ENCODE measurements around the gene INSYN2B.

The INSYN2B gene

GRCh38 chr5:169914766-169915165 lies 65.5 kb downstream of the INSYN2B start:
- no peak for DNase-seq (ENCODE audit: low read depth)
- no peak overlapping the region for H3K4me3 ChIP-seq (ENCODE audit: low read length)
- no peak for TF ChIP-seq CTCF (IDR thresholded peaks at IDR 0.05; ENCODE audit: insufficient read depth, low read depth, low read length, missing control alignments)

DNA sequence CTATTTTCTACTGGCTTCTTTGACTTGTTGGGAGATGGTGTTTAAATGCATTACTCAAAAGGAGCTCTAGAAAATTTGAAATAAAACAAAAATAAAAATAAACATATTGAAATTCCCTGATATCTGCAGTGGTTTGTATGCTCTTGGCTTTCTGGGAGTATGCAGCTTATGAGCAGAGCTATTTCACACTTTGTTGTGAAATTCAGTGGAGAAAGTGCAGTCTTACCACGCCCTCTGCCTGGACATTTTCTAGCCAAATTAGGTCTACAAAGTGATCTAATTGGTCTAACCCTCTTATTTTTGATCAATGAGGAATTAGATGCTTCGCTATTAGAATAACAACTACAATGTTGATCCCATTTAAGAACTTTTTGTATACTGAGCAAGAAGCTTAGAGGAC lies 66.8 kb downstream of the INSYN2B start:
- DNase-seq (ENCODE audit: low read depth) = no peak
- no peak for TF ChIP-seq CTCF (IDR thresholded peaks at IDR 0.05; ENCODE audit: insufficient read depth, low read depth, low read length, missing control alignments)
- H3K4me3 ChIP-seq (ENCODE audit: low read length) = no peak overlapping the region

DNA sequence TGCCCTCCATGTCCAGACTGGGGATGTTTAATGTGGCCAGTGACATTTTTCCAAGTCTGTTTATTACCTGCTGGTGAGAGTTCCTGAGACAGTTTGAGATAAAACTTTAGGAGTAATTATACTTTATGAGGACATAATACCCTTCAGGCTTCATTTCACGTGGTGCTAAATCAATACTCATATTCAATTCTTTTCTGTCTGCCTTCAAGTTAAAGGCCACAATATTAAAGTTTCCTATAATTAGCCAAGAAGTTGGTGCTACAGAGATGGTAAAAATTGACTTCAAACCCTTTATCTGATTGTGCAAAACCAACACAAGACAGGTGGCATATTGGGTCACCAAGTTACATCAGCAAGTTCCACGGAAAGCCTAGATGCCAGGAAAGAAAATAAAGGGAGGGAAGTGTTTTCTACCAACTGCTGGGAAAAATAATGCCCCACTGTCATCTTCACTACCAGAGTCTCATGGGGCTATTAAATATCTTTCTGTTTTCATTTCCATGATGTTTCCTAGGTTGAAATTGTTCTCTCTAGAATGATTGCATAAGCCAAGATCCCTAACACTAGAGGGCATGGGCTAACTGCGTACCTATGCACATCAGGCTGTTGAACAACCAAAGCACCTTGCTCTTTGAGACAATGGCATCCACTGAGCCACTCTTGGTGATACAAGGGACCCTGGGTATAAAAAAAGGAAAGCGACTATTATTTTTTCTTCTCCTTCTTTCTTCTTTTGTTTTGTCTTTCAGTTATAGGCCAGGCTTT lies 68.7 kb downstream of the INSYN2B start:
- TF ChIP-seq CTCF (IDR thresholded peaks at IDR 0.05; ENCODE audit: insufficient read depth, low read depth, low read length, missing control alignments) = peak; percentile 33
- DNase-seq (ENCODE audit: low read depth) = peak; percentile 48
- H3K4me3 ChIP-seq (ENCODE audit: low read length) = no peak overlapping the region

DNA sequence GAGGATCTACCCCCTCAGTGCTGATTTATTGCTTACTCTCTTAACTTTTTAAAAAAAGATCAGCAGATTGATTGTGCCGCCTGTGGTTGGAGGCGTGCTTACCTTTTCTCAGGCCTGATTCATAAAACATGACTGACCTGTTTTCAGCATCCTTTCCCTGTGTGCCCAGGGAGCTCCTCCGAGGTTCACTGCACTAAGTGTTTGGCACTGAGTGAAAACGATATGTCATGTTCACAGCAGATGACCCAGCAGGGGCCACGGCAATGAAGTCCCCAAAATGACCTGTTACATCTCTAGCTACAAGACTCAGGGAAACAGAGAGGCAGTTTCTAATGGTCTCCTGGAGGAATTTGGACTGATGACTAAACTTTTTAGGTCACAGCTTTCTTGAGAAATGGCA lies 69.9 kb downstream of the INSYN2B start:
- no peak for TF ChIP-seq CTCF (IDR thresholded peaks at IDR 0.05; ENCODE audit: insufficient read depth, low read depth, low read length, missing control alignments)
- DNase-seq (ENCODE audit: low read depth) = no peak
- H3K4me3 ChIP-seq (ENCODE audit: low read length) = no peak overlapping the region

DNA sequence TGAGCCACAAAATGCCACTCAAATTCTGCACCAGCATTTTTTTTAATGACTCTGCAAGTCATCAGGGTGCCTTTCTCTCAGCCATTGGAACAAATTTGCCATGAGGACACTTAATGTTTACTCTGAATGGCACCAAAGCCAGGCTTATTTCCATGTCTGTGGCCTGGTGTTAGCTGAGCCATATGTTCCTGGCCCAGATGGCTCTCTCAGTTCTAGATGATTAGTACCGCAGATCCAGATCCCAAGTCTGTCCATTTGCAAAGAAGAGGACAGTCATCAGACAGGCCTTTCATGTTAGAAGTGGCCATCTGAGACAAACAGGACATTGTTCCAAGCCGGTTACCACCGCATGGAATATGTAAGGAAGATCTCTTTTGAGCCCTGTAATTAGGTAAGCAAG lies 70.3 kb downstream of the INSYN2B start:
- DNase-seq (ENCODE audit: low read depth) = no peak
- no peak overlapping the region for H3K4me3 ChIP-seq (ENCODE audit: low read length)
- TF ChIP-seq CTCF (IDR thresholded peaks at IDR 0.05; ENCODE audit: insufficient read depth, low read depth, low read length, missing control alignments) = no peak

DNA sequence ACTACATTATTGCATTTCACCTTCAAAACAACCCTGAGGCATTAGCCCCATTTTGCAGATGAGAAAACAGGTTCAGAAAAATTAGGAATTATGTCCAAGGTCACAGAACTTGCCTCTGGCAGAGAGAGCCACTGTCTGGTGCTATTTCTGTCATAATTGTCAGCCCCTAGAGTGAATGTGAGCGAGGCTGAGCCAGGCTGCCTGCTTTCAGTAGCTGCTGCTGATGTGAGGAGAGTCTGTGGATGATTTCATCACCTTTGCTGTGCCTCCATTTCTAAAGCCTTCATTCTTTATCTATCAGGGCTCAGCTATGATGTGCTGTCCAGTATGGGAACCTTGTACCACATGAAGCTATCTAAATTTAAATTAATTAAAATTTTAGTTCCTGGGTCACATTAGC lies 71.4 kb downstream of the INSYN2B start:
- no peak for TF ChIP-seq CTCF (IDR thresholded peaks at IDR 0.05; ENCODE audit: insufficient read depth, low read depth, low read length, missing control alignments)
- no peak for DNase-seq (ENCODE audit: low read depth)
- H3K4me3 ChIP-seq (ENCODE audit: low read length) = no peak overlapping the region

Data from epithelial cell of esophagus (primary cell).